Liver (tissue), 9 donors: ENCODE results near the gene SETBP1. TPM values are rescaled to one million over a fixed set of nuclear protein-coding genes. Genes with fewer than 3 reads are reported as not detected.

Experiments
- DNase-seq: peaks from one replicate; pipeline ENCODE4 v3.0.0-alpha.2; 2017; ENCODE audit warnings: low spot score
- H3K27ac ChIP-seq, 2 donors: one replicate each; pipeline ENCODE4 v1.7.0; 2013; ENCODE audit warnings: inconsistent platforms in 2 of 2, low read length in 2 of 2, control low read depth in 1 of 2, low read depth in 1 of 2, mild to moderate bottlenecking in 1 of 2
- H3K27me3 ChIP-seq, 4 donors: one replicate each; pipeline versions ENCODE4 v1.6.1 to v1.7.0; 2013; ENCODE audit warnings: low read length in 3 of 4, inconsistent platforms in 1 of 4, mild to moderate bottlenecking in 1 of 4, moderate library complexity in 1 of 4; ENCODE audit not compliant: control insufficient read depth in 4 of 4, insufficient read depth in 4 of 4
- H3K36me3 ChIP-seq, 4 donors: one replicate each; pipeline versions ENCODE4 v1.6.1 to v1.7.0; 2013; ENCODE audit warnings: low read length in 3 of 4, mild to moderate bottlenecking in 3 of 4, low read depth in 1 of 4, moderate library complexity in 1 of 4; ENCODE audit not compliant: control insufficient read depth in 4 of 4, insufficient read depth in 3 of 4
- H3K4me1 ChIP-seq, 4 donors: one replicate each; pipeline versions ENCODE4 v1.6.1 to v1.7.0; 2013; ENCODE audit warnings: low read length in 3 of 4, mild to moderate bottlenecking in 3 of 4, moderate library complexity in 1 of 4; ENCODE audit not compliant: control insufficient read depth in 4 of 4, insufficient read depth in 4 of 4
- H3K4me3 ChIP-seq, 3 donors: one replicate each; pipeline versions ENCODE4 v1.6.1 to v1.7.0; 2013; ENCODE audit warnings: low read length in 3 of 3, control low read depth in 1 of 3, low read depth in 1 of 3, mild to moderate bottlenecking in 1 of 3
- H3K9ac ChIP-seq, 2 donors: one replicate each; pipeline ENCODE4 v1.7.0; 2013; ENCODE audit warnings: low read length in 2 of 2, mild to moderate bottlenecking in 2 of 2, moderate library complexity in 2 of 2, control low read depth in 1 of 2, low read depth in 1 of 2
- H3K9me3 ChIP-seq, 4 donors: one replicate each; pipeline versions ENCODE4 v1.6.1 to v1.7.0; 2013; ENCODE audit warnings: low read length in 3 of 4; ENCODE audit not compliant: control insufficient read depth in 4 of 4
- CTCF ChIP-seq: fragments of 150-350 bp; IDR thresholded peaks from 2 replicates; pipeline ENCODE4 v1.5.1; 2017; ENCODE audit warnings: improper control_type of control experiment, low read depth, low read length; ENCODE audit not compliant: missing input control
- EGR1 ChIP-seq, 2 donors: IDR thresholded peaks; 2 replicates each; pipeline ENCODE4 v1.6.1; 2016 to 2018; ENCODE audit warnings: antibody characterized with exemption in 2 of 2, low read depth in 2 of 2
- FOXA1 ChIP-seq: IDR thresholded peaks from 2 replicates; pipeline ENCODE4 v1.6.1; 2016; ENCODE audit warnings: antibody characterized with exemption
- HNF4G ChIP-seq: IDR thresholded peaks from 2 replicates; pipeline ENCODE4 v1.6.1; 2016; ENCODE audit warnings: antibody characterized with exemption
- JUND ChIP-seq, 2 donors: IDR thresholded peaks; 2 replicates each; pipeline ENCODE4 v1.6.1; 2016; ENCODE audit warnings: antibody characterized with exemption in 2 of 2
- MAX ChIP-seq: IDR thresholded peaks from 2 replicates; pipeline ENCODE4 v1.6.1; 2016; ENCODE audit warnings: antibody characterized with exemption
- NR2F2 ChIP-seq: IDR thresholded peaks from 2 replicates; pipeline ENCODE4 v1.6.1; 2016; ENCODE audit warnings: antibody characterized with exemption
- RAD21 ChIP-seq, 2 donors: IDR thresholded peaks; 2 replicates each; pipeline ENCODE4 v1.6.1; 2016; ENCODE audit warnings: antibody characterized with exemption in 2 of 2, mild to moderate bottlenecking in 2 of 2
- RXRA ChIP-seq, 2 donors: IDR thresholded peaks; 2 replicates each; pipeline ENCODE4 v1.6.1; 2017 to 2018; ENCODE audit warnings: antibody characterized with exemption in 2 of 2, mild to moderate bottlenecking in 1 of 2
- TAF1 ChIP-seq: conservative IDR thresholded peaks from 2 replicates; pipeline ENCODE4 v1.6.1; 2016; ENCODE audit warnings: antibody characterized with exemption, mild to moderate bottlenecking
- YY1 ChIP-seq: IDR thresholded peaks from 2 replicates; pipeline ENCODE4 v1.6.1; 2016; ENCODE audit warnings: antibody characterized with exemption, mild to moderate bottlenecking
- WGBS: extraction: QIAGEN DNeasy Blood & Tissue Kit; methylation state at CpG from one replicate; pipeline ENCODE4 v1.1.7; 2013; 5-methylcytosine and 5-hydroxymethylcytosine counted together
- polyA plus RNA-seq, 2 donors: library from polyadenylated mRNA; stranded (reverse) in 1 of 2; unstranded in 1 of 2; fragments of 200-250 nt in 1 of 2; fragments of >200 nt in 1 of 2; fragmentation: Nextera tagmentation in 1 of 2; extraction: Ambion mirVana in 1 of 2; gene quantifications; one replicate each; pipeline versions ENCODE4 v1.2.1 to v1.2.3, GENCODE V29; 2013 to 2015
- total RNA-seq, 2 donors: library from RNA; depleted of rRNA; stranded (reverse); fragments of >200 nt; gene quantifications; one replicate each; pipeline ENCODE4 v1.2.3, GENCODE V29; 2014
- TF ChIP-seq, protein P1 (sequence below): IDR thresholded peaks from 2 replicates; pipeline ENCODE4 v1.6.1; 2016; ENCODE audit warnings: antibody characterized with exemption
- TF ChIP-seq, protein P2 (sequence below): IDR thresholded peaks from 2 replicates; pipeline ENCODE4 v1.6.1; 2016; ENCODE audit warnings: antibody characterized with exemption, mild to moderate bottlenecking
- TF ChIP-seq, protein P3 (sequence below): IDR thresholded peaks from 2 replicates; pipeline ENCODE4 v1.6.1; 2016; ENCODE audit warnings: antibody characterized with exemption
- donor health status: healthy.
- donor health status: healthy.
- donor health status: healthy.
- donor health status: healthy.
- donor health status: healthy.

The SETBP1 gene
- total and polyA plus RNA-seq, 4 donors: 2.5 to 15.8 (median 4.7) TPM

DNA sequence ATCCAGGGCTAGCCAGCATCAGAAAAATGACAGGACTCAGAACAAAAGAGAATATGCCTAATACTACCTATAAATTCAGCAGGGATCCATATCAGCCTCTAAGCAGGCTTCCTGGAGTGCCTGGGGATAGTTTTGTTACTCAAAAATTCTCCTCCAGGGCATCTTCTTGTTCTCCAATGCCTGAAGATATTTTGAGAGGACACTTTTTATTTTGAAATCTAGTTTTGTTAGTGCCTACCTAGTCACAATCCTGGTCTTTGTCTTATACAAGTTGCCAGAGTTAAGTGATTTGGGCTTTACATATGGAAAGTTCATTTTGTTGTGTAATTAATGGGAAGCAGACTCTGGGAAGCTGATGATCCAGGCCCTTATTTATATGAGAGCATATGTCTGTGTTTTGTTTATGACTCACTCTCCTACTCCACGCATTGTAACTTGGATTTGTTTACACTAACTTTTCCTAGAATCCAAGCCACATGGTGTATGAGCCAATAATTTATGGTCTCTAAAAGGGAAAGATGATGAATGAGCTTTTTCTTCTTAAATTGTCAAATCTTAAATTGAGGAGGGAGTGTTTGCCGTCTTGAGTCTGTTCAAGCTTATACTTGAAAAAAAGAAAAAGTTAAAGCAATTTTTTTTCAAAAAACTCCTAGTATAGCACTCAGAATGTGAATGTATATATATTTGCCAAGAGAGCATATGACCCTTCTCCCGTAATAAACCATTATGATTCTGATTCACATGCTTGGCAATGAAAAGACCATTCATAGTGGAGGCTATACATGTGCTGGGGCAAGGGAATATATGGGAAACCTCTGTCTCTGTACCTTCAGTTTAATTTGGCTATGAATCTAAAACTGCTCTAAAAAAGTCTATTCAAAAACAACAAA, 370.3 kb downstream of the SETBP1 start:
- H3K4me1 ChIP-seq: no peaks in the 10 kb centered on the region
- H3K36me3 ChIP-seq: peaks cover 0 to 1% (median 0%) of the 10 kb centered on the region in 4 donors
- WGBS: 65% methylated on average over 3 of the region's 3 CpGs
- no peak overlapping the region for H3K27ac ChIP-seq
- DNase-seq: no peak
- no peak overlapping the region for H3K9ac ChIP-seq
- H3K27me3 ChIP-seq: no peaks in the 10 kb centered on the region
- no peak for TF ChIP-seq EGR1 (IDR thresholded peaks at IDR 0.05; ENCODE audit: low read depth in 2 of 2)
- TF ChIP-seq, protein P1, sequence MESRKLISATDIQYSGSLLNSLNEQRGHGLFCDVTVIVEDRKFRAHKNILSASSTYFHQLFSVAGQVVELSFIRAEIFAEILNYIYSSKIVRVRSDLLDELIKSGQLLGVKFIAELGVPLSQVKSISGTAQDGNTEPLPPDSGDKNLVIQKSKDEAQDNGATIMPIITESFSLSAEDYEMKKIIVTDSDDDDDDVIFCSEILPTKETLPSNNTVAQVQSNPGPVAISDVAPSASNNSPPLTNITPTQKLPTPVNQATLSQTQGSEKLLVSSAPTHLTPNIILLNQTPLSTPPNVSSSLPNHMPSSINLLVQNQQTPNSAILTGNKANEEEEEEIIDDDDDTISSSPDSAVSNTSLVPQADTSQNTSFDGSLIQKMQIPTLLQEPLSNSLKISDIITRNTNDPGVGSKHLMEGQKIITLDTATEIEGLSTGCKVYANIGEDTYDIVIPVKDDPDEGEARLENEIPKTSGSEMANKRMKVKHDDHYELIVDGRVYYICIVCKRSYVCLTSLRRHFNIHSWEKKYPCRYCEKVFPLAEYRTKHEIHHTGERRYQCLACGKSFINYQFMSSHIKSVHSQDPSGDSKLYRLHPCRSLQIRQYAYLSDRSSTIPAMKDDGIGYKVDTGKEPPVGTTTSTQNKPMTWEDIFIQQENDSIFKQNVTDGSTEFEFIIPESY: no peak
- TF ChIP-seq FOXA1: no peak
- no peak for TF ChIP-seq TAF1
- TF ChIP-seq, protein P2, sequence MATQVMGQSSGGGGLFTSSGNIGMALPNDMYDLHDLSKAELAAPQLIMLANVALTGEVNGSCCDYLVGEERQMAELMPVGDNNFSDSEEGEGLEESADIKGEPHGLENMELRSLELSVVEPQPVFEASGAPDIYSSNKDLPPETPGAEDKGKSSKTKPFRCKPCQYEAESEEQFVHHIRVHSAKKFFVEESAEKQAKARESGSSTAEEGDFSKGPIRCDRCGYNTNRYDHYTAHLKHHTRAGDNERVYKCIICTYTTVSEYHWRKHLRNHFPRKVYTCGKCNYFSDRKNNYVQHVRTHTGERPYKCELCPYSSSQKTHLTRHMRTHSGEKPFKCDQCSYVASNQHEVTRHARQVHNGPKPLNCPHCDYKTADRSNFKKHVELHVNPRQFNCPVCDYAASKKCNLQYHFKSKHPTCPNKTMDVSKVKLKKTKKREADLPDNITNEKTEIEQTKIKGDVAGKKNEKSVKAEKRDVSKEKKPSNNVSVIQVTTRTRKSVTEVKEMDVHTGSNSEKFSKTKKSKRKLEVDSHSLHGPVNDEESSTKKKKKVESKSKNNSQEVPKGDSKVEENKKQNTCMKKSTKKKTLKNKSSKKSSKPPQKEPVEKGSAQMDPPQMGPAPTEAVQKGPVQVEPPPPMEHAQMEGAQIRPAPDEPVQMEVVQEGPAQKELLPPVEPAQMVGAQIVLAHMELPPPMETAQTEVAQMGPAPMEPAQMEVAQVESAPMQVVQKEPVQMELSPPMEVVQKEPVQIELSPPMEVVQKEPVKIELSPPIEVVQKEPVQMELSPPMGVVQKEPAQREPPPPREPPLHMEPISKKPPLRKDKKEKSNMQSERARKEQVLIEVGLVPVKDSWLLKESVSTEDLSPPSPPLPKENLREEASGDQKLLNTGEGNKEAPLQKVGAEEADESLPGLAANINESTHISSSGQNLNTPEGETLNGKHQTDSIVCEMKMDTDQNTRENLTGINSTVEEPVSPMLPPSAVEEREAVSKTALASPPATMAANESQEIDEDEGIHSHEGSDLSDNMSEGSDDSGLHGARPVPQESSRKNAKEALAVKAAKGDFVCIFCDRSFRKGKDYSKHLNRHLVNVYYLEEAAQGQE: no peak
- no peak for TF ChIP-seq MAX
- TF ChIP-seq JUND (IDR thresholded peaks at IDR 0.05): no peak
- TF ChIP-seq RXRA (IDR thresholded peaks at IDR 0.05): no peak
- no peak for TF ChIP-seq CTCF
- TF ChIP-seq, protein P3, sequence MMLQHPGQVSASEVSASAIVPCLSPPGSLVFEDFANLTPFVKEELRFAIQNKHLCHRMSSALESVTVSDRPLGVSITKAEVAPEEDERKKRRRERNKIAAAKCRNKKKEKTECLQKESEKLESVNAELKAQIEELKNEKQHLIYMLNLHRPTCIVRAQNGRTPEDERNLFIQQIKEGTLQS: no peak
- no peak for TF ChIP-seq YY1
- no peak for TF ChIP-seq NR2F2
- no peak for TF ChIP-seq HNF4G
- H3K9me3 ChIP-seq: no peaks in the 10 kb centered on the region
- H3K4me3 ChIP-seq: no peak overlapping the region

- WGBS: 85% methylated on average over 3 of the region's 3 CpGs
- H3K4me3 ChIP-seq: no peak overlapping the region
- H3K4me1 ChIP-seq: peaks cover 0 to 1% (median 0%) of the 10 kb centered on the region in 4 donors
- H3K36me3 ChIP-seq: no peaks in the 10 kb centered on the region
- H3K9ac ChIP-seq: no peak overlapping the region
- H3K9me3 ChIP-seq: no peaks in the 10 kb centered on the region
- DNase-seq: no peak
- H3K27ac ChIP-seq: no peak overlapping the region
- H3K27me3 ChIP-seq: no peaks in the 10 kb centered on the region
- TF ChIP-seq, protein P2: no peak
- TF ChIP-seq, protein P1: no peak
- TF ChIP-seq FOXA1 (no peak), RAD21 (IDR thresholded peaks at IDR 0.05) (no peak), CTCF (no peak), YY1 (no peak)
Observed at GRCh38 chr18:45054636-45055035, 373.9 kb downstream of the SETBP1 start.
